B cell (primary cell): ENCODE results near the gene ABCA4. TPM values are rescaled to one million over a fixed set of nuclear protein-coding genes. Genes with fewer than 3 reads are reported as not detected.

ENCODE experiments used
- ATAC-seq: fragments of 200-7000 bp; cut with Tn5 transposase; one replicate; pipeline ENCODE4 v1.10.0; 2021; ENCODE audit warnings: low read depth, mild to moderate bottlenecking, moderate number of reproducible peaks, moderate library complexity
- CTCF ChIA-PET: fragments of 350-600 bp; sonication (Branson Sonifier 250); formaldehyde crosslinking; loops from one replicate; lab custom pipeline; 2021; ENCODE audit warnings: antibody characterized with exemption, inconsistent platforms; lab: Charles Lee
- POLR2A ChIA-PET: fragments of 350-600 bp; sonication (Branson Sonifier 250); formaldehyde crosslinking; loops from one replicate; lab custom pipeline; 2021; ENCODE audit warnings: antibody characterized with exemption; lab: Charles Lee
- DNase-seq: peaks from one replicate; pipeline ENCODE4 v3.0.0; 2013
- H2AFZ ChIP-seq: 2 replicates; pipeline ENCODE4 v1.6.1; 2012; ENCODE audit warnings: mild to moderate bottlenecking, low read depth, low read length; ENCODE audit not compliant: insufficient read depth, poor library complexity, severe bottlenecking
- H3K27ac ChIP-seq, 2 donors: 1 replicate in 1 of 2; 2 replicates in 1 of 2; pipeline ENCODE4 v1.5.1; 2012 to 2013; ENCODE audit warnings: low read length in 2 of 2, mild to moderate bottlenecking in 2 of 2, moderate library complexity in 1 of 2
- H3K27me3 ChIP-seq, 4 experiments: fragments of 200-600 bp in 1 of 4; sonication (generic) in 1 of 4; replicated peaks in 1 of 4; 1 replicate in 2 of 4; 2 replicates in 2 of 4; pipeline versions ENCODE4 v1.6.1 to v1.7.0; 2013 to 2016; ENCODE audit warnings: low read length in 3 of 4, mild to moderate bottlenecking in 2 of 4, mixed read lengths in 1 of 4, moderate library complexity in 1 of 4; ENCODE audit not compliant: insufficient read depth in 4 of 4, control insufficient read depth in 3 of 4; ENCODE audit errors: control extremely low read depth in 1 of 4
- H3K36me3 ChIP-seq, 2 experiments: replicated peaks in 1 of 2; 1 replicate in 1 of 2; 2 replicates in 1 of 2; pipeline versions ENCODE4 v1.6.1 to v1.7.1; 2013; ENCODE audit warnings: low read length in 1 of 2; ENCODE audit not compliant: insufficient read depth in 2 of 2, control insufficient read depth in 1 of 2; ENCODE audit errors: control extremely low read depth in 1 of 2, extremely low read depth in 1 of 2
- H3K4me1 ChIP-seq, 2 donors: fragments of 200-600 bp in 1 of 2; sonication (generic) in 1 of 2; 1 replicate in 1 of 2; 2 replicates in 1 of 2; pipeline versions ENCODE4 v1.5.1 to v1.6.1; 2013 to 2017; ENCODE audit warnings: low read length in 2 of 2; ENCODE audit not compliant: control insufficient read depth in 2 of 2, insufficient read depth in 2 of 2
- H3K4me2 ChIP-seq: replicated peaks from 2 replicates; pipeline ENCODE3; 2012; ENCODE audit warnings: mild to moderate bottlenecking, low read depth, low read length; ENCODE audit not compliant: poor library complexity, severe bottlenecking
- H3K4me3 ChIP-seq, 5 experiments: fragments of 200-600 bp in 1 of 5; sonication (generic) in 1 of 5; 1 replicate in 3 of 5; 2 replicates in 2 of 5; pipeline versions ENCODE4 v1.5.1 to v1.7.0; 2011 to 2016; ENCODE audit warnings: low read length in 4 of 5, mild to moderate bottlenecking in 4 of 5, low read depth in 2 of 5, control low read depth in 1 of 5, moderate library complexity in 1 of 5; ENCODE audit not compliant: insufficient read depth in 1 of 5; ENCODE audit errors: control extremely low read depth in 1 of 5, extremely low read depth in 1 of 5
- H3K79me2 ChIP-seq: fragments of 200-600 bp; sonication (generic); one replicate; pipeline ENCODE4 v1.6.0; 2016; ENCODE audit warnings: low read length; ENCODE audit not compliant: control insufficient read depth, insufficient read depth
- H3K9ac ChIP-seq: fragments of 200-600 bp; sonication (generic); 2 replicates; pipeline ENCODE4 v1.6.1; 2017; ENCODE audit warnings: mild to moderate bottlenecking, low read length, moderate library complexity
- H3K9me3 ChIP-seq, 3 donors: one replicate each; pipeline versions ENCODE4 v1.6.1 to v1.7.1; 2013; ENCODE audit warnings: low read length in 2 of 3; ENCODE audit not compliant: control insufficient read depth in 2 of 3, insufficient read depth in 1 of 3; ENCODE audit errors: control extremely low read depth in 1 of 3
- H4K20me1 ChIP-seq: 2 replicates; pipeline ENCODE4 v1.6.0; 2012; ENCODE audit warnings: mild to moderate bottlenecking, low read length; ENCODE audit not compliant: insufficient read depth, control insufficient read depth, poor library complexity, severe bottlenecking
- H3K27ac Mint-ChIP-seq: one replicate; pipeline ENCODE4 v1.8.0; 2021; ENCODE audit warnings: mixed read lengths
- H3K27me3 Mint-ChIP-seq: one replicate; pipeline ENCODE4 v1.8.0; 2021; ENCODE audit warnings: mixed read lengths
- H3K4me1 Mint-ChIP-seq: one replicate; pipeline ENCODE4 v1.8.0; 2021; ENCODE audit warnings: mixed read lengths
- H3K4me3 Mint-ChIP-seq: one replicate; pipeline ENCODE4 v1.8.0; 2021; ENCODE audit warnings: mixed read lengths
- H3K9me3 Mint-ChIP-seq: one replicate; pipeline ENCODE4 v1.8.0; 2022; ENCODE audit warnings: mixed read lengths; ENCODE audit not compliant: insufficient read depth
- CTCF ChIP-seq: fragments of 200-600 bp; IDR thresholded peaks from one replicate; pipeline ENCODE4 v1.8.0; 2022; ENCODE audit warnings: antibody characterized with exemption, mild to moderate bottlenecking
- EZH2 ChIP-seq: IDR thresholded peaks from 2 replicates; pipeline ENCODE4 v1.6.1; 2012; ENCODE audit warnings: borderline replicate concordance, low read depth, mild to moderate bottlenecking, moderate library complexity, low read length; ENCODE audit not compliant: insufficient read depth, poor library complexity, severe bottlenecking
- WGBS: methylation state at CpG from one replicate; pipeline ENCODE4 v1.1.5; 2013; ENCODE audit warnings: missing lambda C conversion rate; ENCODE audit not compliant: insufficient coverage; 5-methylcytosine and 5-hydroxymethylcytosine counted together
- intact Hi-C: fragments of 100-400 bp; cut with micrococcal nuclease; formaldehyde crosslinking; loops from one replicate; pipeline ENCODE4 v1.10.0; 2022
- polyA minus RNA-seq: library from RNA; depleted of rRNA, polyadenylated mRNA; stranded (reverse); fragments of >200 nt; gene quantifications from 2 replicates; pipeline ENCODE4 v1.2.3, GENCODE V29; 2012
- polyA plus RNA-seq: library from polyadenylated mRNA; depleted of rRNA; stranded (reverse); fragments of >200 nt; gene quantifications from 2 replicates; pipeline ENCODE4 v1.2.3, GENCODE V29; 2012
- total RNA-seq, 2 donors: library from RNA; stranded (reverse); fragments of 120-200 nt in 1 of 2; gene quantifications; 1 replicate in 1 of 2; 2 replicates in 1 of 2; pipeline versions ENCODE4 v1.2.3 to v1.2.4, GENCODE V29; 2013 to 2022

Gene ABCA4
- total RNA-seq (not detected in 2 replicates), polyA plus RNA-seq (not detected in 2 replicates), polyA minus RNA-seq (not detected in 2 replicates)
- total RNA-seq (2013): not detected

- H3K27ac Mint-ChIP-seq: no peak within 1 kb of the TSS
- H3K4me1 Mint-ChIP-seq: no peaks in the 10 kb centered on the region
- H3K27me3 Mint-ChIP-seq: peaks cover 22% of the 10 kb centered on the region
- CTCF ChIA-PET: no interaction called here
- 90% methylated on average over 3 of the region's 9 CpGs for WGBS
- no peak for ATAC-seq
- no peak within 1 kb of the TSS for H3K9ac ChIP-seq
- no peaks in the 10 kb centered on the region for H3K9me3 ChIP-seq
- H2AFZ ChIP-seq: no peak within 1 kb of the TSS
- no peaks in the 10 kb centered on the region for H4K20me1 ChIP-seq
- no peak within 1 kb of the TSS for H3K4me3 Mint-ChIP-seq
- H3K79me2 ChIP-seq: no peaks in the 10 kb centered on the region
- H3K27ac ChIP-seq: no peak within 1 kb of the TSS
- no peak within 1 kb of the TSS for H3K4me3 ChIP-seq
- POLR2A ChIA-PET: no interaction called here
- no peaks in the 10 kb centered on the region for H3K27me3 ChIP-seq
- intact Hi-C loops: no loop called here
- H3K36me3 ChIP-seq: no peaks in the 10 kb centered on the region
- H3K4me2 ChIP-seq: no peak within 1 kb of the TSS
- no peaks in the 10 kb centered on the region for H3K9me3 Mint-ChIP-seq
- H3K4me1 ChIP-seq: no peaks in the 10 kb centered on the region
- TF ChIP-seq CTCF (no peak), EZH2 (no peak)
- no peak for DNase-seq
These were observed at the start of gene ABCA4 for GRCh38 chr1:94120991-94121390. Gene ABCA4 (minus strand): TSS chr1:94121148. CDS start chr1:94121045, 103 bp downstream.

- Histone ChIP-seq H3K4me1 (no peaks in the 10 kb centered on the region), H3K79me2 (no peaks in the 10 kb centered on the region), H3K27ac (no peak overlapping the region), H2AFZ (no peak overlapping the region), H3K9me3 (no peaks in the 10 kb centered on the region), H3K36me3 (no peaks in the 10 kb centered on the region), H4K20me1 (no peaks in the 10 kb centered on the region), H3K4me3 (no peak overlapping the region), H3K9ac (no peak overlapping the region), H3K27me3 (no peaks in the 10 kb centered on the region), H3K4me2 (no peak overlapping the region)
- Mint-ChIP-seq H3K27me3 (peaks cover 7% of the 10 kb centered on the region), H3K9me3 (no peaks in the 10 kb centered on the region), H3K27ac (no peak overlapping the region), H3K4me3 (no peak overlapping the region), H3K4me1 (no peaks in the 10 kb centered on the region)
- POLR2A ChIA-PET: no interaction called here
- TF ChIP-seq EZH2 (no peak), CTCF (no peak)
- CTCF ChIA-PET: no interaction called here
- 96% methylated on average over 2 of the region's 3 CpGs for WGBS
- no peak for DNase-seq
- intact Hi-C loops: no loop called here
- no peak for ATAC-seq
These were observed 48.2 kb upstream of the ABCA4 start for GRCh38 chr1:94169126-94169525.
